HG02642 (cell line): ENCODE measurements around the gene MYH11.

Source experiments
- ATAC-seq: cut with Tn5 transposase; IDR thresholded peaks from one replicate; pipeline ENCODE4 v1.9.1; 2021; ENCODE audit warnings: mild to moderate bottlenecking; ENCODE audit not compliant: unreplicated experiment, poor library complexity

Gene MYH11

DNA sequence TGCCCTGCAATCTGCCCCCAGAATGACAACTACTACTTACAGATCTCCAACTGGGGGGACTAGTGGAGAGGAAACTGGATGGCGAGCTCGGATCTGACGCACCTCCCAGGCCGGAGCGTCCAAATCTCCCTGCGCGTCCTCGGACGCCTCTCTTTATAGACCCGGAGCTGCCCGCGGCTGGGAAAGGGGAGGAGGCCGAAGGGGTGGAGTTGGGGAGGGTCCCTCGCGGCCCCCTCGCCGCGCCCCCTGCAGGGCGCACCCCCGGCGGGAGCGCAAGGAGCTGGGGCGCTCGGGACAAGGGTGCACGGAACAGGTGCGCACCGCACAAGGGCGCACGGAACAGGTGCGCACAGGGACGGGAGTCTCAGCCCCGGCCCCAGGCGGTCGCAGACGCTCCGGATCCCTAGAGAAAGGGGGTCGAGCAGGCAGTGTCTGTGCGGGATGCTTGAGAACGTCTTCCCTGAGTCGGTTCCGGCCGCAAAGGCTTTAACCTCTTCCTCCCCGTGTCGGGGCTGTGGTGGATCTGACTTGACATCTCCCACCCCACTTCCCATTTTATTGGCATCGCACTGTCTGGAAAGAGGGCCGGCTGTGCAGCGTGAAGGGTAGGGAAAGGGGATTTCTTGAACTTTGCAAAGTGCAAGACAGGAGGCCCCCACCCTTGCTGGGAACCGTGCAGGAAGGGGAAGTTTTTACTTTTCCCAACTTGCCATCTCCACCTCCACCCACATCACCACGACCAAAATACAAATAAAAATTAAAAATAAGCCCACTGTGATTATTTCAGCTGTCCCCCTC is at the start of gene MYH11:
Gene MYH11 (minus strand): TSS at position 128 of the 798 bp plus-strand sequence. CDS start 18,776 bp downstream, outside the sequence.
- ATAC-seq, result no peak

- no peak for ATAC-seq
Measured at GRCh38 chr16:15906439-15906838, 49.6 kb upstream of the MYH11 start.

DNA sequence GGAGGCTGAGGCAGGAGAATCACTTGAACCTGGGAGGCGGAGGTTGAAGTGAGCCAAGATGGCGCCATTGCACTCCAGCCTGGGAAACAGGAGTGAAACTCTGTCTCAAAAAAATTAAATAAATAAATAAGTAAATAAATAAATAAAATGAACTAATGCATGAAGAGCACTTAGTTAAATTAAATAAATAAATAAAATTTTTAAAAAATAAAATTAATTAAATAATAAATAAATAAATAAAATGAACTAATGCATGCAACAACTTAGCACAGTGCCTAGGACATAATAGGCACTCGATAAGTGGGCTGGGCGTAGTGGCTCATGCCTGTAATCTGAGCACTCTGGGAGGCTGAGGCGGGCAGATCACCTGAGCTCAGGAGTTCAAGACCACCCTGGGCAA is 47.1 kb upstream of the MYH11 start:
- ATAC-seq, result no peak

GRCh38 chr16:15900901-15901500 is 44.2 kb upstream of the MYH11 start:
- no peak for ATAC-seq

DNA sequence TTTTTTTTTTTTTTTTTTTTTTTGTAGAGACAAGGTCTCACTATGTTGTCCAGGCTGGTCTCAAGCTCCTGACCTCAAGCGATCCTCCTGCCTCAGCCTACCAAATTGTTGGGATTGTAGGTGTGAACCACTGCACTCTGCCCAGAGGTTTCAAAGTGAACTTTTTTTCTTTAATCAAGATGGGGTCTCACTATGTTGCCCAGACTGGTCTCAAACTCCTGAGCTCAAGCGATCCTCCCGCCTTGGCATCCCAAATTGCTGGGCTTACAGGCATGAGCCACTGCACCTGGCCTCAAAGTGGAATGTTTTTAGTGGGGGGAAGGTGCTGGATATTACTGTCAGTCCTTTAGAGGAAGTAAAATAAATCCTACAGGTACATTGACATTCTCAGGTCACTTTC is 43.5 kb upstream of the MYH11 start:
- ATAC-seq, result no peak

- no peak for ATAC-seq
Measured at GRCh38 chr16:15899538-15900100, 42.8 kb upstream of the MYH11 start.

DNA sequence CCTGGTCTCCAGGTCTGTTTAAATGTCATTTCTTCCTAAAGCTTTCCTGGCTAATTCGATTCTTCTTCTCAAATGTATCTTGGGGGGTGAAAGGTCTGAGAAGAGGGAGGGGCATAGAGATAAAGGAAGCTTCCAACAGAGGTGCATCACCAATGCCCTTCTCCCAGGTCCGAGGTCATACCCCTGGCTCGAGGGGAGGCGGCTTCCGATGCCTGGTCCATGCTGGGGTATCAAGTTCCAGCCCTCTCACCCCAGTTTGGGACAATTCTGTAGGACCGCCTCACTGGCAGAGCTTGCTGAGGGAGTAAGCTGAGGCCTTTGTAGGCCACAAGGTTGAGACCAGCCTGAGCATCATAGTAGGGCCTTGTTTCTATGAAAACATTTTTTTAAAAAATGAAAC is 41.8 kb upstream of the MYH11 start:
- ATAC-seq, result no peak

DNA sequence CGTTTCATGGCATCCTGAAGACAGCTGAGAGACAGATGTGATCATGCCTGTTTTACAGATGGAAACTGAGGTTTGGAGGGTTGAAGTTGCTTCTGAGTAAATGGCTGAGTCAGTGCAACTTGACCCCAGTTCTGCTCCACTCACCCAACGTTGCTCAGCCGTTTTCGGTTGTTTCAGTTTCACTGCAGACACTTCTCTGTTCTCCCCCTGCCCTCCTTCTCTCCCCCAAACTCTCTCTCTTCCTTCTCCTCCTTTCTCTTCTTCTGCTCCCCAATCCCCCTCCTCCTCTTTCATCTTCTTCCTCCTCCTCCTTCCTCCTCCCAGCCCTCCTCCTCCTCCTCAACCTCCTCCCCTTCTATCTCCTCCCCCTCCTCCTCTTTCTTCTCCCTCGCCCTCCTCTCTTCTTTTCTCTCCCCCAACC is 41.0 kb upstream of the MYH11 start:
- ATAC-seq, result peak; percentile 66

GRCh38 chr16:15897121-15897780 is 40.4 kb upstream of the MYH11 start:
- ATAC-seq, result no peak

DNA sequence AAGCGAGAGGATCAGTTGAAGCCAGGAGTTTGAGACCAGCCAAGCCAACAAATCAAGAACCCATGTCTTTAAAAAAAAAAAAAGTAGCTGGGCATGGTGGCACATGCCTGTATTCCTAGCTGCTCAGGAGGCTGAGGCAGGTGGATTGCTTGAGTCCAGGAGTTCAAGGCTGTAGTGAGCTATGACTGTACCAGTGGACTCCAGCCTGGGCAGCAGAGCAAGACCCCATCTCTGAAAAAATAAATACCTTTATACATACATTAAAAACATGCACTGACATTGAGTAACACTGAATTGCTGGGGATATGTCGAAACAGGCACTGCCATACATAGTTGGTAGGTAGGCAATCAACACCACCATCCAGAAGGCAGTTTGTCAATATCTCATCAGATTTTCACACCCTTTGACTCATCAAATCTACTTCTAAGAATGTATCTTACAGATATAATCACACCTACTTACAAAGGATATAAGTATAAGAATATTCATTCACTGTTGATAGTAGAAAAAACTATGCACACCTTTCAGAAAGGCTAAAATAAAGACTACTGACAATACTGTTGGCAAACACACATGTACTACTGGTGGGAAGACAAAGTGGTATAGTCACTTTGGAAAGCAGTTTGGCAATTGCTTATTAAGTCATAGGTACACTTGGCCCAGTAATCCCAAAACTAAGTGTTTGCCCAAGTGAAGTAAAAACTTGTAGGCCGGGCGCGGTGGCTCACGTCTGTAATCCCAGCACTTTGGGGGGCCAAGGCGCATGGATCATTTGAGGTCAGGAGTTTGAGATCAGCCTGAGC is 37.9 kb upstream of the MYH11 start:
- no peak for ATAC-seq

GRCh38 chr16:15891508-15891907 is 34.7 kb upstream of the MYH11 start:
- no peak for ATAC-seq

GRCh38 chr16:15888072-15888976 is 31.5 kb upstream of the MYH11 start, which contains the start of gene CEP20:
TSS of gene CEP20 (minus strand) at chr16:15888603. CDS start at chr16:15888585, 18 bp downstream.
- peak; percentile 98 for ATAC-seq

DNA sequence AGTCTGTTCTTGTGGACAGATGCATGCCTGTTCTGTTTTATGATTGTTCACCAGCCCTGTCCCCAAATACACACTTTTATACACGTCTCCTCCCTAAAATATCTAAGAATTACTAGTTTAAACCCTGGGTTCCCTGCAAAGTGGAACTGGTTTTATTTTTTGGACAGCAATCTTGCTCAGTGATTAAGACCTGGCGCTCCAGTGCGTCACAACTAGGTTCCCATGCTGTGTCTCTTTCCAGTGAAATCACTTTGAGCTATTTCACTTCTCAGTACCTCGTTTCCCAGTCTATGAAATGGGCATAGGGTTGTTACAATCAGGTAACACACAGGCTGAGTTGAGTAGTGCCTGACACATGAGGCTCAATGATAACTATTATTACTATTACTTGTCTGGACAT is 30.5 kb upstream of the MYH11 start:
- ATAC-seq, result no peak

- no peak for ATAC-seq
Measured at GRCh38 chr16:15886078-15886477, 29.2 kb upstream of the MYH11 start.

DNA sequence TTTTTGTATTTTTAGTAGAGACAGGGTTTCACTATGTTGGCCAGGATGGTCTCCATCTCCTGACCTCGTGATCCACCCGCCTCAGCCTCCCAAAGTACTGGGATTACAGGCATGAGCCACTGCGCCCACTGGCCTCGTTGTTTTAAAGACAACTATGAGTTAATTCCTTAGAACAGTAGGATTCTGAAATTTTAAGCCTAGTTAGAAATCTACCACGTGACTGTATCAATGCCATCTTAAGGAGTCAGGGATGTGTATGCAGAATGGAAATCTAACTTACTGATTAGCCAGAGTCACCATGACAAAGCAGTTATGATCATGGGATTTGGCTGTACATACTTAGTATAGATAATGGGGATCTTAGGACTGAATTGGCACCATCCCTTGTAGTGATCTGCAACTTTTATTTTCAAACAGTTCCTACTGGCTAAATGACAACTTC is 28.8 kb upstream of the MYH11 start:
- no peak for ATAC-seq

DNA sequence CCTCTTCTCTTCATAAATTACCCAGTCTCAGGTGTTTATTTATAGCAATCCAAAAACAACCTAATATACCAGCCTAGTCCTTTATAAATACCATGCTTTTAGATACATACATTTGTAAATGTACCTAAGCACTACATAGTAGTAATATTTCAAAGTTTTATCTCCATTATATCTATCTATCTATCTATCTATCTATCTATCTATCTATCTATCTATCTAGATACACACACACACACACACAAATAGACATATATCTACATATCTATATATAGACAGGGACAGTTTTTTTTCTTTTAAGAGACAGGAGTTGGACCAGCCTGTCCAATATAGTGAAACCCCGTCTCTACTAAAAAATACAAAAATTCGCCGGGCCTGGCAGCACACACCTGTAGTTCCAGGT is 25.7 kb upstream of the MYH11 start:
- ATAC-seq, result no peak

GRCh38 chr16:15881794-15882379 is 25.1 kb upstream of the MYH11 start:
- no peak for ATAC-seq

- no peak for ATAC-seq
Measured at GRCh38 chr16:15880434-15881308, 23.8 kb upstream of the MYH11 start.
